Activated CD4-positive, alpha-beta T cell treated with anti-CD3 and anti-CD28 coated beads, Interleukin-2, amount 10 ng/mL, durations not matched to agents 7 days and 5 days (primary cell): Measurements from ENCODE around the gene CNPY2. TPM values are rescaled to one million over a fixed set of nuclear protein-coding genes. Genes with fewer than 3 reads are reported as not detected.
"Not testable (repeated sequence)": the region's sequence is repeated elsewhere in the genome, so short reads cannot be mapped to it uniquely, and the experiment has no call there.

Source experiments
- CTCF ChIA-PET: fragments of 350-600 bp; sonication (Branson Sonifier 250); formaldehyde crosslinking; loops from one replicate; lab custom pipeline; 2021; ENCODE audit warnings: antibody characterized with exemption; lab: Charles Lee
- POLR2A ChIA-PET: fragments of 350-600 bp; sonication (Branson Sonifier 250); formaldehyde crosslinking; loops from one replicate; lab custom pipeline; 2021; ENCODE audit warnings: antibody characterized with exemption; lab: Charles Lee
- DNase-seq: peaks from one replicate; pipeline ENCODE4 v3.0.0-alpha.2; 2020
- H3K27ac Mint-ChIP-seq: one replicate; pipeline ENCODE4 v1.8.0; 2021; ENCODE audit warnings: mild to moderate bottlenecking, moderate library complexity, mixed read lengths
- H3K27me3 Mint-ChIP-seq: one replicate; pipeline ENCODE4 v1.8.0; 2021; ENCODE audit warnings: mixed read lengths
- H3K36me3 Mint-ChIP-seq: one replicate; pipeline ENCODE4 v1.8.0; 2021; ENCODE audit warnings: low read depth, mixed read lengths
- H3K4me1 Mint-ChIP-seq: one replicate; pipeline ENCODE4 v1.8.0; 2021; ENCODE audit warnings: mixed read lengths
- H3K4me3 Mint-ChIP-seq: one replicate; pipeline ENCODE4 v1.8.0; 2021; ENCODE audit warnings: mild to moderate bottlenecking, moderate library complexity, mixed read lengths
- H3K9me3 Mint-ChIP-seq: one replicate; pipeline ENCODE4 v1.8.0; 2021; ENCODE audit warnings: mixed read lengths
- total RNA-seq, 2 experiments: library from RNA; stranded (reverse); gene quantifications; one replicate each; pipeline ENCODE4 v1.2.3, GENCODE V29; 2021

CNPY2 gene
- total RNA-seq, 2 experiments from 2014 or later, result 96.2 to 105 TPM

DNA sequence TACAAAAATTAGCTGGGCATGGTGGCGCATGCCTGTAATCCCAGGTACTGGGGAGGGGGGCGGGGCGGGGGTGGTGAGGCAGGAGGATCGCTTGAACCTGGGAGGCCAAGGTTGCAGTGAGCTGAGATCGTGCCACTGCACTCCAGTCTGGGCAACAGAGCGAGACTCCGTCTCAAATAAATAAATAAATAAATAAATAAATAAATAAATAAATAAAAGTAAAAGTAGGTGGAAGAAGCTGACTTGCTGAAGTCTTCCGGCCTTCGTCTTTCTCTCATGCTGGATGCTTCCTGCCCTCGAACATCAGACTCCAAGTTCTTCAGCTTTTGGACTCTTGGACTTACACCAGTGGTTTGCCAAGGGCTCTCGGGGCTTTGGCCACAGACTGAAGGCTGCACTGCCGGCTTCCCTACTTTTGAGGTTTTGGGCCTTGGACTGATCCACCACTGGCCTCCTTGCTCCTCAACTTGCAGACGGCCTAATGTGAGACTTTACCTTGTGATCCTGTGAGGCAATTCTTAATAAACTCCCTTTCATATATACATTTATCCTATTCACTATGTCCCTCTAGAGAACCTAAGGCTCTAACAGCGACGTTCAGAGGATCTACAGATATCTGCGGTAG, 49.6 kb downstream of the CNPY2 start:
- DNase-seq, POLR2A ChIA-PET, H3K9me3 Mint-ChIP-seq, H3K36me3 Mint-ChIP-seq, H3K27me3 Mint-ChIP-seq: not testable (repeated sequence)
- CTCF ChIA-PET, result interaction anchor here (0.8 to 4.1 kb wide), 14 partner anchors 9 to 370 kb away, joined by 3 to 44 read pairs (median 3); partner anchors contain the start of genes ANKRD52 and RNF41
- peak overlapping the region; percentile 91 for H3K4me3 Mint-ChIP-seq
- peak overlapping the region; percentile 84 for H3K27ac Mint-ChIP-seq
- H3K4me1 Mint-ChIP-seq, result peaks cover 19% of the 10 kb centered on the region

DNA sequence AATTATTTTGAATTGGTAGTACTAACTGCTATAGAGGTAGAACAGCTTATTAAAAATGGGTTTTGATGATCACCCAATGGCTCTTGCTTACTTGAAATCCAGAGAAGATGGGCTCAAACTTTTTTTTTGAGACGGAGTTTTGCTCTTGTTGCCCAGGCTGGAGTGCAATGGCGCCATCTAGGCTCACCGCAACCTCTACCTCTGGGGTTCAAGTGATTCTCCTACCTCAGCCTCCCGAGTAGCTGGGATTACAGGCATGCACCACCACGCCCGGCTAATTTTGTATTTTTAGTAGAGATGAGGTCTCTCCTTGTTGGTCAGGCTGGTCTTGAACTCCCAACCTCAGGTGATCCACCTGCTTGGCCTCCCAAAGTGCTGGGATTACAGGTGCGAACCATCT, 52.8 kb downstream of the CNPY2 start:
- H3K36me3 Mint-ChIP-seq, H3K27me3 Mint-ChIP-seq, H3K27ac Mint-ChIP-seq, H3K4me3 Mint-ChIP-seq, H3K9me3 Mint-ChIP-seq: not testable (repeated sequence)
- peak; percentile 17 for DNase-seq
- peaks cover 25% of the 10 kb centered on the region for H3K4me1 Mint-ChIP-seq
- CTCF ChIA-PET, result interaction anchor here (0.6 to 1.6 kb wide), 5 partner anchors 11 to 257 kb away, joined by 3 to 5 read pairs (median 3); partner anchors contain the start of gene SMARCC2
- POLR2A ChIA-PET, result interaction anchor here (0.6 kb wide), 1 partner anchor 97 kb away, joined by 6 read pairs; no protein-coding TSS in a partner anchor

DNA sequence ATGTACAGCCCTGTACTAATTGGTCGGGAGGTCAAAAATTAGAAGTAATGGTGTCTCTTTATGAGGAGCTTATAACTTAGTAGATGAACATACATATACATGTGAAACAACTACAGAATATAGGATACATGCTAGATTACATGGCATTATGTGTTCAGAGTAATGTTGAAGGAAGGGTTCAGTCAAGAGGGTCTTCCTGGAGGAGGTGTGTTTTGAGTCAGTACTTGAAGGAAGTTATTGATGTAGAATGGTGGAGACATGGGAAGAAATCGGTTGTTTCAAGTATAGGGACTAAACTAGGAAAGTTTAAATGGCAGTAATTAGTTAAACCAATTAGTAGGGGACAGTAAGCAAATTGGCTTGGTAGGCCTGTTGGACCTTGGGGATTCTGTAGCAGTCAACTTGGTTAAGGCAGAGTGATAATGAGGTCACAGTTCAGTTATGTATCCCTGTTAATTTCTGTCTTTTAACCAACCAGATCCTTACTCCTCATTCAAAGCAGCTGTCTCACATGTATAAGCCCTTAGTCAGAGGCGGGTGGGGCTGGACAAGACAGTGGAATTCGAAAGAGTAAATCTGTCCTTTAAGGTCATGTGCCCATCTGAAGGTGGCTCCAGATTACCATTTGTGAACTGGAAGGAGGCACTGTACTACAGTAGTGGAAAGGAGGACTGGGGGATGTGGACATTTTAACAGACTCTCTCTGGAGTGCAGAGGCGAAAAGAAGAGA, 54.1 kb downstream of the CNPY2 start:
- CTCF ChIA-PET, result interaction anchor here (0.7 to 1.4 kb wide), 3 partner anchors 10 to 186 kb away, joined by 3 to 4 read pairs (median 3); partner anchors contain the start of gene SMARCC2
- POLR2A ChIA-PET, result no interaction called here
- Mint-ChIP-seq H3K4me3 (no peak overlapping the region), H3K27ac (no peak overlapping the region), H3K9me3 (no peaks in the 10 kb centered on the region), H3K36me3 (peaks cover 3% of the 10 kb centered on the region), H3K4me1 (peaks cover 22% of the 10 kb centered on the region), H3K27me3 (no peaks in the 10 kb centered on the region)
- no peak for DNase-seq

DNA sequence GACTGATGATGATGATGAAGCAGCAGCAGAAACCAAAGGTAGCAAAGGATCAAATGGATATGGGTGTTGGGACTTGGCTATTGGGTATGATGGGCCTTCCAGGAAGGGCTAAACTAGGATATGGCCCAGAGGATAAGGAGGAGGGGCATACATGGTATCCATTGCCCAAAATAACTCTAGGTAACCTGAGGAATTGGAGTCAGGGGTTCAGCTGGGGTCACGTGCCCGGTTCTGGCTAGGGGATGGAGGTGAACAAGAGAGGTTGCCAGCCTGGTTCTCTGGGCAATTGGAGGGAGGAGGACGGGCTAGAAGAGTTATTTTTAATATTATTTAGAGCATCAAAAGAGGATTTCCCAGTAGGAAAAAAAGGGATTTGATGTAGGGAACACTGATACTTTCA, 54.9 kb downstream of the CNPY2 start:
- Mint-ChIP-seq H3K4me1 (peaks cover 22% of the 10 kb centered on the region), H3K27me3 (no peaks in the 10 kb centered on the region), H3K4me3 (no peak overlapping the region), H3K9me3 (no peaks in the 10 kb centered on the region), H3K27ac (no peak overlapping the region), H3K36me3 (peaks cover 7% of the 10 kb centered on the region)
- POLR2A ChIA-PET, result no interaction called here
- DNase-seq, result no peak
- CTCF ChIA-PET, result interaction anchor here (0.6 to 1.4 kb wide), 2 partner anchors 46 to 72 kb away, joined by 3 to 4 read pairs; partner anchors contain the start of gene SMARCC2

DNA sequence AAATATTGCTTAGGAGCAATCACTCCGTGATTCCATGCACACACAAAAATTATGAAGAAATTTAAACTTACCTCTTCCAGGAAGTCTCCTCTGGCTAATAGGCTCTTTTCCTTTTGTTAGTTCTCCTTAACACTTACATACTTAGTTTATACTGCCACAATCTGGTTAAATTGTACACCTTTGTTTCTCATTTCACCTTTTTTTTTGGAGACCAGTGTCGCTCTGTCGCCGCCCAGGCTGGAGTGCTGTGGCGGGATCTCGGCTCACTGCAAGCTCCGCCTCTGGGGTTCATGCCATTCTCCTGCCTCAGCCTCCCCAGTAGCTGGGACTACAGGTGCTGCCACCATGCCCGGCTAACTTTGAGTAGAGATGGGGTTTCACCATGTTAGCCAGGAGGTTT, 55.4 kb downstream of the CNPY2 start:
- CTCF ChIA-PET, result interaction anchor here (0.6 to 1.4 kb wide), 2 partner anchors 45 to 71 kb away, joined by 3 to 4 read pairs; partner anchors contain the start of gene SMARCC2
- Mint-ChIP-seq H3K9me3 (no peaks in the 10 kb centered on the region), H3K36me3 (peaks cover 7% of the 10 kb centered on the region), H3K27ac (no peak overlapping the region), H3K4me1 (peaks cover 20% of the 10 kb centered on the region), H3K27me3 (no peaks in the 10 kb centered on the region), H3K4me3 (no peak overlapping the region)
- POLR2A ChIA-PET, result no interaction called here
- DNase-seq, result no peak

Other genes with a start within 250 kb of the CNPY2 start
- 1 to 10 TPM; 1.3 to 1.5 TPM for gene ERBB3, start 235.8 kb downstream of the CNPY2 start, total RNA-seq
- gene PA2G4, start 211.4 kb downstream of the CNPY2 start, total RNA-seq, result 100 to 1,000 TPM; 244 to 289 TPM
- gene RPL41, start 199.4 kb downstream of the CNPY2 start, total RNA-seq, result 1,000 to 10,000 TPM; 3,940 to 4,815 TPM
- 1 to 10 TPM; 8.2 to 9.1 TPM for gene ZC3H10, start 197.7 kb downstream of the CNPY2 start, total RNA-seq
- 100 to 1,000 TPM; 367 to 399 TPM for gene ESYT1, start 187.7 kb downstream of the CNPY2 start, total RNA-seq
- gene MYL6B, start 163.4 kb downstream of the CNPY2 start, total RNA-seq, result 10 to 100 TPM; 56.6 to 63.4 TPM
- 1,000 to 10,000 TPM; 1,336 to 1,525 TPM for gene MYL6, start 157.6 kb downstream of the CNPY2 start, total RNA-seq
- gene SMARCC2, start 126.5 kb downstream of the CNPY2 start, total RNA-seq, result 100 to 1,000 TPM; 140 to 173 TPM
- 10 to 100 TPM; 30.1 to 31.6 TPM for gene RNF41, start 94.1 kb downstream of the CNPY2 start, total RNA-seq
- gene NABP2, start 91.6 kb downstream of the CNPY2 start, total RNA-seq, result 10 to 100 TPM; 56.7 to 63.5 TPM
- under 1 TPM in 1 of 2 experiments, not detected in 1; 0.64 TPM for gene SLC39A5, start 85.9 kb downstream of the CNPY2 start, total RNA-seq
- 10 to 100 TPM; 39.0 to 45.9 TPM for gene ANKRD52, start 57.6 kb downstream of the CNPY2 start, total RNA-seq
- gene COQ10A, start 49.0 kb downstream of the CNPY2 start, total RNA-seq, result 10 to 100 TPM; 15.3 to 17.1 TPM
- gene CS, start 15.7 kb downstream of the CNPY2 start, total RNA-seq, result 100 to 1,000 TPM; 177 to 201 TPM
- 10 to 100 TPM; 76.9 to 78.9 TPM for gene PAN2, start 18.0 kb upstream of the CNPY2 start, total RNA-seq
- gene IL23A, start 22.9 kb upstream of the CNPY2 start, total RNA-seq, result 1 to 10 TPM; 6.1 to 8.0 TPM
- 100 to 1,000 TPM; 391 to 398 TPM for gene STAT2, start 44.1 kb upstream of the CNPY2 start, total RNA-seq
- gene APOF, start 46.9 kb upstream of the CNPY2 start, total RNA-seq, result not detected
- gene TIMELESS, start 133.4 kb upstream of the CNPY2 start, total RNA-seq, result 10 to 100 TPM; 59.5 to 63.6 TPM
- not detected for gene MIP, start 138.7 kb upstream of the CNPY2 start, total RNA-seq
- gene SPRYD4, start 152.6 kb upstream of the CNPY2 start, total RNA-seq, result 1 to 10 TPM; 3.8 to 3.9 TPM
- gene GLS2, start 172.2 kb upstream of the CNPY2 start, total RNA-seq, result 1 to 10 TPM; 1.1 to 1.9 TPM
- 1 to 10 TPM; 4.5 to 6.0 TPM for gene RBMS2, start 205.8 kb upstream of the CNPY2 start, total RNA-seq